Middle frontal gyrus (tissue), 1 donor: ENCODE results near the gene TMEM221.
A peak's percentile ranks its signal among the peaks of the same experiment; 100 is the strongest.

ENCODE experiments used
- DNase-seq: peaks from one replicate; pipeline ENCODE4 v3.0.0-alpha.2; 2015; ENCODE audit warnings: low spot score; ENCODE audit errors: extremely low spot score

TMEM221 gene

DNA sequence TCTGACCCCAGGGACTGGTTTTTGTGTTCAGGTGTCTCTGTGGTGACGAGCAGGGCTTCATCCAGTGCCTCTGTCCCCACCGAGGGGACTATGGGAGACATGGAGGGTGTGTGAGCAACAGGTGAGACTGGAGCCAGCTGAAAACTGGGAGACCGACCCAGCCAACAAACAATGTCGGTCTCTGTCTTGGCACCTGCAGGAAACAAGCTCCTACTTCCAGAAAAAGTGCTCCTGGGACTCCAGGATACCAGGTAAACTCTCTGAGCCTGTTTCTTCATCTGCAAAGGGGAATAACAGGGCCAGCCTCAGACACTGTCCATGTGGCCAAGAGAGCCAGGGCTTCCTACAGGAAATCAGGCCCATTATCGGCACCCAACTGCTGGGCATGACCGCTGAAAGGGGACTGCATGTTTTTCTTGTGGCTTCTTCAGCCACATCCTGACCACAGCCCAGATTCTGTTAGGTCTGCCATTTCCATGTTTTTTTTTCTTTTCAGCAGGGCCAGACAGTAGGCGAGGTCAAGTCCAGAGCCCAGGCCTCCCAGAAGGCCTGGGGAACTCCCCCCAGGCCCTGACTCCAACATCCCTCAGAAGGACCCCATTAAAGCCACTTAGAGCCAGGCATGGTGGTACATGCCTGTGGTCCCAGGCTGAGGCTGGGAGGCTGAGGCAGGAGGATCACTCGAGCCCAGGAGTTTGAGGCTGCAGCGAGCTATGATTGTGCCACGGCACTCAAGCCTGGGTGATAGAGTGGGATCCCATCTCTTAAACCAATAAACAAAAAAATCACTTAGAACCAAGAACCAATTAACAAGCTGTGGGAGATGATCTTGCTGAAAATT lies 42.2 kb downstream of the TMEM221 start:
- no peak for DNase-seq

DNA sequence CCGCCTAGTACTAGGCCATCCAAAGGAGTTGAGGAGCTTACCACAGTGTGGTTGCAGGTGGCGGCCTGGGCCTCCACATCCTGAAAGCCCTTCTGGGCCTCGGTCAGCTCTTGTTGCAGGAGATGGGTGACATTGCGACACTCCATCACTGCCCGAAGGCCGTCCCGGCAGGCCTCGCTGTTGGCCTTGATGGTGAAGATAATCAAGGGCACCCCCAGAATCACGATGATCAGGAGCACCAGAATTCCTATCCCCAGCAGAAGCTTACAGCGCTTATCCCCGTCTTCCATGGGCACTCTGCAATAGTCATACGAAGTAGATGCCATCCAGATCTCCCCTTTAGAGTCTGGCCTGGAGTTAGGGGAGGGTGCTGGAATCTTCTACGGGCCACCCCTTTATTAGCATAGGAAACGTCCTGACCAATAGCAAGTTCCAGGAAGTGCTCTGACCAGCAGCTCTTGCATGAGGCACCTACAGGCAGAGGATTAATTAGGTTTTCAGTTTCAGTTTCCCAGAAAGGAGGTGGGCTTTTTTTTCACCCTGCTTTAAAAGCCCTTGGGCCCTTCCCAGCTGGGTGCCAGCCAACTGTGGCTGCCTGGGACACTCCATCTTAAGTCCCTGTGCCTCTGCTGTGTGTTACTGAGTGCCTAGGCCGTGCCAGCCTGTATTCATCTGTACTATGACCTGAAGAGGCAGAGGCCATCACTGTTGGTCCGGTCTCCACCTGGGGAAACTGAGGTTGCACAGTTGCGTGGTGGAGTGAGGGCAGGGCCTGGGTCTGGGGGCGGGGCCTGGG lies 43.0 kb downstream of the TMEM221 start, which contains the start of gene BST2:
Gene BST2, minus strand, starts transcription at position 381 of the 796 bp plus-strand sequence. Its CDS starts 55 bp downstream, at position 326.
- no peak for DNase-seq

DNA sequence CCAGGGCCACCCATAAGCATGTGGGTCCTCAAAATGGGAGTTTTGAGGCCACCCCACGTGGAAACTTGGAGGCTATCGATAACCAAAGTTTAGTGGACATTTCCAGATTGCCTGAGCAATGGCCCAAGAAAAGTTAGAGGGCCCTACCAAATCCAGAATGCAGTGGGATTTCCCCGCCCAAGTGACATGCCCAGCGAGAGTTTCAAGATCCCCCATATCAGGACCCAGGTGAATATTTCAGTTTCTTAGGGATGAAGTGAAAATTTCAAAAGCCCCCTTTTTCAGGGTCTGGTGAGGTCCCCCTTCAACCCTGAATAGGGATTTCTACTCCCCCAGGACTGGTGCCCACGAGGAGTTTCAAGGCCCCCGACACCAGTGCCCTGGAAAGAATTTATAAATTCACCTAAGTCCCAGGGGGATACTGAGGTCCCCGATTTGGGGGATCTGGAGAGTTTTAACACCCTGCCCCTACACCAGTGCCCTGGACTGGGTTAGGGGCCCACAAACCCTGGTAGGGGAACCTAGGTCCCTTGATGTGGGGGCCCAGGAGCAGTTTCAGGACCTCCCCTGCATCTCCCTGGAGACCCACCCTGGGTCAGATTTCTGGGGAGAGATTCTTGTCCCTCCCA lies 43.7 kb downstream of the TMEM221 start:
- no peak for DNase-seq

DNA sequence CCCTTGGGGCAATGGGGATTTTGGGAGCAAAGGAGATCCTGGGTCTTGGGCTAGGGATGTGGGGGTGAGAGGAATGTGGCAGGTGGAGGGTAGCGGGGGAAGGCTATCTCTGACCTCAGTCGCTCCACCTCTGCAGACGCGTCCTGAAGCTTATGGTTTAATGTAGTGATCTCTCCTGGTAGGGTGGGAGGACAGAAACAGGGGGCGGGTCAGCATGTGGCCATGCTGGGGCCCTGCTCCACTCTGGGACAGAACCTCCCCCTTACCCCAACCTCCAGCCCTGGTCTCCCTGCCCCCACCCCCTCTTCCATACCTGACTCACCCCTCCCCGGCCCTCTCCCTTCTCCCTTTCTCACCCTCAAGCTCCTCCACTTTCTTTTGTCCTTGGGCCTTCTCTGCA lies 44.5 kb downstream of the TMEM221 start:
- no peak for DNase-seq

DNA sequence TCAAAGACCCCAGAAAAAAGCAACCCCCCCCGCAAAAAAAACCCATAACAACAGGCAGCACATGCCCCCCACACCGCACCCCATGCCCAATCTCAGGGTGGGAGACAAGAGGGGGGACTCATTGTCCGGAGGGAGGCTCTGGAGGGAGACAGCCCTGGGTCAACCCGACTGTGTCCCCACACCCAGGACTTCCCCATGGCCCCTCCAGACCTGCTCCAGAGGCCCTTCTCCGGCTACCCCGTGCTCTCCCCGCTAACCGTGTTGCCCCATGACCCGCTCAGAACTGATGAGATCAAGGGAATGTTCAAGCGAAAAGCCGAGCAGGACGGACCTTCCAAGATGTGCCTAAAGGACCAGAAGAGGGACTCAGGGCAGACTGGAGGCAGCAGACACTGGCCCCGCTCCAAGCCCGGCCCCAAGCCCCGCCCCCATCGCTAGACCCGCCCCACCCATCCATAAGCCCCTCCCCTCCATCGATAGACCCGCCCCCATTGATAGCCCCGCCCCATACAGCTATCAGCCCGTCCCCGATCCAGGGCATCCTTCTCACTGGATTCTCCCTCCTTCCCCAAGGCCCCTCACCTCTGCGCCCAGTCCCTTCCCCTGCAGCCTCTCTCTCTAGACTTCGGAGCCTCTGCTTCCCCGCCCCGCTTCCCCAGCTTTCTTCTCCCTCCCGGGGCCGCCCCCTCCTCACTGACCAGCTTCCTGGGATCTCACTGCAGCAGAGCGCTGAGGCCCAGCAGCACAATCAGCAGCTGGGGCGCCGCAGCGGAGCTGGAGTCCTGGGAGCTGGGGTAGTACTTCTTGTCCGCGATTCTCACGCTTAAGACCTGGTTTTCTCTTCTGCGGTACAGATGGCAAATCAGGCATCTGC lies 45.2 kb downstream of the TMEM221 start:
- no peak for DNase-seq

DNA sequence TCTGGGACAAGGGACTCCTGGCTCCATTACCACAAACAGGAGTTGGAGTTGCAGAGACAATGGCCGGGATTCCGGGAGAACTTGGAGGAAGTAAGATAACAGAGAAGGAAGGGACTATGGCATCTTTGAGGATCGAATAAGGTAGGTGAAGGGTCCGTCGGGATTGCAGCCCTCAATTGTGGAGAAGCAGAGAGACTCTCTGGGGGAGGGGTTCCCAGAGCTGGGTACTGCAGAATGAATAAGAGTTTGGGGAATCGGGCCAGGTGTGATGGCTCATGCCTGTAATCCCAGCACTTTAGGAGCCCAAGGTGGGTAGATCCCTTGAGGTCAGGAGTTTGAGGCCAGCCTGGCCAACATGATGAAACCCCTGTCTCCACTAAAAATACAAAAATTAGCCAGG lies 46.8 kb downstream of the TMEM221 start:
- DNase-seq, result no peak

DNA sequence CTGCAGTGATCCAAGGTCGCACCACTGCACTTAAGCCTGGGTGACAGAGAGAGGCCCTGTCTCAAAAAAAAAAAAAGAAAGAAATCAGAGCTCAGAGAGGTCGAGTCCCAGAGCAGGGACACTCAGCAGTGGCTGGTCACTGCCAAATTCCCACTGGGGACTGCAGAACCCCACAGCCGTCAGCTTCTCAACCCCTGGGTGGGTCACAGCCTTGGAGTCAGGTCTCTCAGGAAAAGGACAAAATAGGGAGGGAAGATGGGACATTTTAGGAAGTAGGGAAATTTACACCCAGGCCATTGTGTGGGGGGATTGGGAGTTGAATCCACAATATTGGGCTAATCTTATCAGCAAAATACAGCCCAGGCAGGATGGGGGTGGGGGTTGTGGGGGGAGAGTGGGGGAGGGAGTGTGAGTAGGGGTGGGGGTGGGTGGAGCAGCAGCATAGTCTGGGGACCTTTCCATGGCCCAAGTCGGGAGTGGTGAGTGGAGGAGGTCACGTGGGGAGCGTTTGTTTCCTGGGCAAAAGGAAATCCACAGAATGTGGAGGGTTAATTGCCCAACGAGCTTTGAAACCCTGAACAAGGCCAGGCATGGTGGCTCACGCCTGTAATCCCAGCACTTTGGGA lies 49.5 kb downstream of the TMEM221 start:
- no peak for DNase-seq

DNA sequence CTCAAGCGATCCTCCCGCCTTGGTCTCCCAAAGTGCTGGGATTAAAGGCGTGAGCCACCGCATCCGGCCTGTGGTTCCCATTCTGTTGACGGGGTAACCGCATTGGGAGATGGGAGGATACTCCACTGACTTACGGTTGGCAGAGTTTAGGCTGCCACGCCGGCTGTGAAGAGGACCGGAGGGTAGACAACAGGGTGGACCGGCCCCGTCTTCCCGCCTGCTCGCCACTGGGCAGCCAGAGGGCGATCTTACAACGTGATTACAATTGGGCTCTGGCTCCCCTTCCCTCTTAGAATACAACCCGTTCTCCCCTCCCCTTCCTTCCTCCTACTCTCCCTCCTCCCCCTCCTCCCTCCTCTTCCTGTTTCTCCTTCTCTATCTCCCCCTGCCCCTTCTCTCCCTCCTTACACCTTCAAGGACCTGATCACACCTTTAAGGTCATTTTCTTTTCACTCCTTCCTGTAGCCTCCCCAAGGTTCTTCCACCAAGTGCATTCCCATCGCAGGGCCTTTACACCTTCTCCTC lies 53.5 kb downstream of the TMEM221 start:
- DNase-seq, result no peak

DNA sequence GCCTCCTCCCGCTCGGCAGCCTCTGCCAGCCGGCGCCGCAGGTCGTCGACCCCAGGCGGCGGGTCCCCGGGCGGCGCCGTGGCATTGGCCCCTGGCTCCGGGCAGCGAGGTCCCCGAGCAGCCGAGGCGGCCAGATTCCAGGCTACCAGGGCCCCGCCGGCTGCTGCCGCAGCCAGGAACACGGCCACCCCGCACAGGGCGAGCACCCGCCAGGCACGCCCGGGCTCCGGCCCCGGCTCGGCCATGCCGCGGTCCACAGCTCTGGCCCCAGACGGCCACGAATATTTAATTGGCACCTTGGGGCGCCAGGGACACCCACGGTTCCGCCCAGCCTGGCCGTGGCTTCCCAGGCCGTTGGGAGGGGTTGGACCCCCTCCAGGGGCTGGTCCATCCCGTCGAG lies 54.6 kb downstream of the TMEM221 start, which contains the start of gene CCDC194:
Gene CCDC194, minus strand, starts transcription at position 283 of the 400 bp plus-strand sequence. Its CDS starts 38 bp downstream, at position 245.
- DNase-seq, result no peak

DNA sequence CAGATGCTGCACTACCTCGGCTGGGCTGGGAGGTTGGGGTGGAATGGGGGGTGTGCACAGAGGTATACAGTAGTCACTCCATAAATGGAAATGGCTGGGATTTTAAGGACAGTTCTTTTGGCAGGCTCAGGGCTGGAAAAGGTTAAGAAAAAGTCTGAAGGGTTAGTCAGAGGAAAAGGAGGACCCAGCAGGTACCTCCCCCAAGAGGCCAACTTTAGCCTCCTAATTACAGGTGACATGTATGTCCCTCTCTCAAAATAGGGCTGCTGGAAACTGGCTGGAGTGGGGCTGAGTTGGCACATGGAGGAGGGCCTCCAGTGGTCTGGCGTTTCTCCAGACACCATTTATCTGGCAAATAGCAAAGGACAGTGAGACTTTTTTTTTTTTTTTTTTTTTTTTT lies 55.5 kb downstream of the TMEM221 start:
- no peak for DNase-seq

DNA sequence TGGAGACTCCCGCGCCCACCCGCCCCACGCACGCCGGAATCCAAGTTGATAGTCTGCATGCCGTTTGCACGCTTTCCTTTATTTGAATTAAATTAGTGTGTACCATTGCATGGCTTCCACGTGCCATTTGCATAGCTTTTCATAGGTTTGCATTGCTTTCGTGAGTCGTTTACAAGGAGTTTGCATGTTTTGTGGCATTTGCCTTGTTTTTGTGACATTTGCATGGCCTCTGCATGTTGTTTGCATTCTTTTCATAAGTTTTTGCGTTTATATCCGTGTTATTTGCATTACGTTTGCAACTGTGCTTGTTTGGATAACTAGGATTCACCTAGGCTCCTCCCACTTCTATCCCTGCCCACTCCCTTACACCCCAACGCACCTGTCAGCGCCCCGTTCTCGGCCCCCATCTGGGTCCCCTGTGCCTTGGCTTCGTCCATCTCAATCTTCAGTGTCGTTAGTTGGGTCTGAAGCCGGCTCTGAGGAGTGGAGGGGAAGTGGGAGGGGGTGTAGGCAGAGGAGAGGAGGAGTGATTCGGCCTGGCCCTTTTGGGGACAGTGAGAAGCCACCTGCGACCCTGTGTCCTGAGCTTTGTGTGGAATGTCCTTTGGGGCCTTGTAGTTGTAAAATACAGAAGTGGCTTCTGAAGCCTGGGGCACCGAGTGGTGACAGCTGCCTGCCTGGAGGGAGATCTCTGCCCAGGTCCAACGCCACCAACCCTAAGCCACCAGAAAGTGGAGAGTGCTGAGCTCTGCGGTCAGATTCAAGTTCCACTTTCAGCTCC lies 56.9 kb downstream of the TMEM221 start:
- DNase-seq, result no peak

DNA sequence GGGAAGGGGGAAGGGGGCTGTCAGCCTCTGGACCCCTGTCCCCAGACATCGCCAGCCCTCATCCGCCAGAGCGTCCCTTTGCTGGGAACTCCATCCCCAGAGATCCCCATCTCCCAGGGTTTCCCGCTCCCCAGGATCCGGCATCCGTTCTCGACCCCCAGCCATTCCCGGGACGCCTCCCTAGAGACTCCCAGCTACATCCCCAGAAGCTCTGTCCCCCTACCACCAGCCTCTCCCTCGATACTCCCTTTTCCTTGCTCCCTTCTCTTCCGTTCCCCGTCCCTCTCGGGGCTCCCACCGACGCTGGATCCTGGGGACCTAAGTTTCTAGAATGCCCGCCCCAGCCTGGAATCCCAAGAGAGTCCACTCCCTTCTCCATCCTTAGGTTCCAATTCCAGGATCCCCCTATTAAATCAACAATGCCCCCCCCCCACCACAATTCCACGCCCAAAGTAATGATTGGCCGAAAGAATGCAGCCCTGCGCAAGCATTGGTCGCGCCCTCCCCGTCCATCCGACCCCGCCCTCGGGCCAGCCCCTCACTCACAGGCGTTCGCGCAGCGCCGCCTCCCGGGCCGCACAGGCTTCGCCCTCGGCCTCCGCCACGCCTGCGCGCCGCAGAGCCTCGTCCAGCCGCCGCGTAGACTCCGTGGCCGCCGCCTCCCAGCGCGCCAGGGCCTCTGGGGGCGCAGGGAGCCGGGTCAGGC lies 57.6 kb downstream of the TMEM221 start:
- DNase-seq, result peak; percentile 64

DNA sequence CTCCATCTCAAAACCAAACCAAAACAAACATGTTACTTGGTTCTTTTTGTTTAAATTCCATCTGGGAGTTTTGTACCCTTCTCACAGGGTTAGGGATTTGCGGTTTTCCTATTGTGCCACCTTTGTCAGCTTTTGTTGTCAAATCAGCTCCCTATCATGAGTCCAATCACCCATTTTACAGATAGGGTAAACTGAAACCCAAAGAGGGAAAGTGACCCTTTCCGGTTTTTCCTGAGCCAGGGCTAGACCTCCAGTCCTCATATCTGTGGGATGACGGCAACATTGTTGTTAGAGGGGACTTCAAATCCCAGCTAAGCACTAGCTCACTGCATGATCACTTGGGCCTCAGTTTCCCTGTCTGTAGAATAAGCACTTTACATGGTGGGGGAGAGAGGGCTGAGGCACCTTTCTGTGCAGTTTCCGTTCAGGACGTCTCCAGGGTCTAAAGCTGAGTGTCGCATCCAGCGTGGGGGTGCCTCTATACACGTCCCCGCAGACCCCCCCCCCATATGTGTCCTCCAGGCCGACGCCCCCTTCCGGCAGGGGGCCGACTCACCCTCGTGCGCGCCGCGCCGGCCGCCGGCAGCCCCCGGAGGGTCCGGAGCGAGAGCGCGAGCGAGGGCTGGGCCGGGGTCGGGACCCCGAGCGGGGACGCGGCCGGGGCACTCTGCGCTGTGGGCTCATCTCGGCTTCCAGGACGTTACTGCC lies 58.4 kb downstream of the TMEM221 start:
- DNase-seq, result no peak

DNA sequence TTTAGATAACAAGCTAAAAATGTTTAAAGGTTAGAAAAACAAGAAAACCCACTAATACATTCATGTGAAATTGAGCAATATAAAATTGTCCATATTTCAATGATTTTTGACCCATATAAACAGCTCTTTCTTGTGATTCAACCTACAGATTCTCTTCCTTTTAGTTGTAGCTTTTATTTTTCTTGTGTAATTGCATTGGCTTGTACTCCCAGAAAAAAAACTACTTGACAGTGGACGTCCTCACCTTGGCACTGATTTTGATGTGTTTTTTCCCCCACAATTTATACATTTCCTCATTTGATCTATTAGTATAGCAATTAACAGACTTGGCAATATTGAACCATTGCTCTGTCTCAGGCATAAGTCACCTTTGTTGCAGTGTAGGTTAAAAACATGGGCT lies 59.2 kb downstream of the TMEM221 start:
- DNase-seq, result no peak

DNA sequence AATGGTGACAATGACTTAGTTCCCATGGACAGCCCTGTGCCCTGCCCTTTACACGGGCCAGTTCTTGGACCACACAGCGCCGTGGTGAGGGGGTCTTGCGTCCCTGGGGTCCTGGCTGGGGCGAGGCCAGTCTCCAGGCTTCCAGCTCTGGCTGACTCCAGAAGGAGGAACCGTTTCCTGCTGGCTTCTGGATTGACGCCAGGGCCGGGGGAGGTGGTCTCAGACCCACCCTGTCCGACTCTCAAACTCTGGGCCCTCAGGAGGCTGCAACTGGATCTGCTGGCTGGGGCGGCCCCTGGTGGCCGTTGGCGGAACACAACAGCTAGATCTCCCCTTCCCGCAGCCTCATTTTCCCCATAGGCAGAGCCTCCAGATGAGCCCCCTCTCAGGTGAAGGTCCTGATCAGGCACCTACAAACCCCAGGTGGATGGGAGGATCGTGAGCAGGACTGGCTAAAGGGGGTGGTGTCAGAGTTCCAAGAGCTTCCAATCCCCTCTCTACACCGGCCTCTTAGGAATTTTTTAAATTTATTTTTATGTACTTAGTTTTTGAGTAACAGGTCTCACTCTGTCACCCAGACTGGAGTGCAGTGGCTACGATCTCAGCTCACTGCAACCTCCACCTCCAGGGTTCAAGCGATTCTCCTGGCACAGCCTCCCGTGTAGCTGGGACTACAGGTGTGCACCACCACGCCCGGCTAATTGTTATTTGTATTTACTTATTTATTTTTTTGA lies 62.4 kb downstream of the TMEM221 start:
- no peak for DNase-seq
